ENCODE measurements around the gene CCL25. TPM values are rescaled to one million over a fixed set of nuclear protein-coding genes. Genes with fewer than 3 reads are reported as not detected.

Gene CCL25
- total and polyA plus RNA-seq, 2 of the 4 experiments (the other 2 are of a cell fraction), result not detected

DNA sequence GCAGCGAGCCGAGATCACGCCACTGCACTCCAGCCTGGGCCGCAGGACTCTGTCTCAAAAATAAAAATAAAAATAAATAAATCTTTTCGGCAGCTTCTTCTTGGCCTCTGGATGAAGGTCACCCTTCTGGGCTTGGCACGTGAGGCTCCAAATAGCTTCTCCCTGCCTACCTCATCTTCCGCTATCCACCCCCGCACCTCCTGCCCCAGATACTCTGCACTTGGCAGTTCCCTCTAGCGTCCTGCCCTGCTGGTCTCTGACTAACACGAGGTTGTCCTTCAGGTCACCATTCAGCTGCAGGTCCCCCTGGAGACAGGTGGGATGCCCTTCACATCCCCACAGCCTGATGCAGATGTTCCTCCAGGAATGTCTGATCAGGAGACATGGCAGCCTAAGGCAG lies 8.5 kb upstream of the CCL25 start:
- ChIA-PET POLR2A (ENCODE audit: unreplicated experiment) (no interaction called here), CTCF (no interaction called here)
- Histone ChIP-seq H3K4ac (ENCODE audit: low read depth, low read length) (no peak overlapping the region), H3K9me3 (ENCODE audit: control insufficient read depth, insufficient read depth, low read length) (no peaks in the 10 kb centered on the region), H3K4me2 (ENCODE audit: low read depth, low read length) (no peak overlapping the region), H2BK5ac (ENCODE audit: low read depth, low read length, poor library complexity, severe bottlenecking) (no peak overlapping the region), H3K27ac (ENCODE audit: insufficient read depth, low read length) (no peak overlapping the region), H4K5ac (ENCODE audit: low read depth, low read length) (no peak overlapping the region), H2BK120ac (ENCODE audit: low read depth, low read length) (no peak overlapping the region), H2BK20ac (ENCODE audit: low read depth, low read length) (no peak overlapping the region), H4K8ac (ENCODE audit: low read depth in 2 of 2, low read length in 2 of 2) (no peak overlapping the region), H3K18ac (ENCODE audit: low read depth, low read length) (no peak overlapping the region), H3K79me1 (ENCODE audit: low read depth in 1 of 2, low read length in 2 of 2) (no peaks in the 10 kb centered on the region), H3K27me3 (ENCODE audit: control insufficient read depth, insufficient read depth, low read length) (peaks cover 6% of the 10 kb centered on the region; the same call in 1 of the 2 replicates), H3K56ac (ENCODE audit: extremely low read depth, insufficient read depth, low read length) (no peak overlapping the region), H4K91ac (ENCODE audit: insufficient read depth, low read depth, low read length) (no peak overlapping the region), H2AK5ac (ENCODE audit: low read depth, low read length) (no peak overlapping the region), H2BK15ac (ENCODE audit: low read depth, low read length) (no peak overlapping the region), H3K4me3 (ENCODE audit: insufficient read depth, low read depth, low read length) (no peak overlapping the region), H3K9ac (ENCODE audit: low read depth, low read length) (no peak overlapping the region), H3K9me1 (ENCODE audit: insufficient read depth, low read length) (no peaks in the 10 kb centered on the region), H4K20me1 (ENCODE audit: insufficient read depth, low read length) (no peaks in the 10 kb centered on the region), H2AK9ac (replicated peaks; ENCODE audit: low read depth, low read length, poor library complexity) (no peak overlapping the region), H3K23ac (ENCODE audit: low read depth, low read length) (no peak overlapping the region), H3K14ac (replicated peaks; ENCODE audit: low read depth, low read length) (no peak overlapping the region), H2AFZ (replicated peaks; ENCODE audit: low read length, poor library complexity) (no peak overlapping the region), H3K4me1 (ENCODE audit: control insufficient read depth, insufficient read depth, low read length) (no peaks in the 10 kb centered on the region), H3K36me3 (ENCODE audit: control insufficient read depth, insufficient read depth, low read length) (no peaks in the 10 kb centered on the region)
- intact Hi-C loops (cut with micrococcal nuclease), result no loop called here
- ATAC-seq (ENCODE audit: low read depth) (no peak), DNase-seq (no peak)
- BruUV-seq (replicated peaks), result no TSS peak
- WGBS, 2 experiments (ENCODE audit: extremely low coverage in 2 of 2, insufficient read length in 1 of 2), result 63% methylated on average over 3 of the region's 10 CpGs; no CpG with 5 or more reads in 1 of the 2 experiments
- dilution Hi-C loops (cut with HindIII; ENCODE audit: low sequenced_read_pairs, unreplicated experiment), result no loop called here
- TF ChIP-seq RFX5 (IDR thresholded peaks at IDR 0.05; ENCODE audit: low read depth, low read length), result no peak
- TF ChIP-seq POLR2A (IDR thresholded peaks at IDR 0.05; ENCODE audit: low read depth, low read length), result no peak
- no peak for TF ChIP-seq CEBPB (IDR thresholded peaks at IDR 0.05; ENCODE audit: low read depth, low read length)
- TF ChIP-seq MXI1 (IDR thresholded peaks at IDR 0.05; ENCODE audit: borderline replicate concordance, low read depth, low read length), result no peak
- TF ChIP-seq CTCF (conservative IDR thresholded peaks at IDR 0.05; ENCODE audit: low read depth, low read length), result no peak
- TF ChIP-seq, protein P1, sequence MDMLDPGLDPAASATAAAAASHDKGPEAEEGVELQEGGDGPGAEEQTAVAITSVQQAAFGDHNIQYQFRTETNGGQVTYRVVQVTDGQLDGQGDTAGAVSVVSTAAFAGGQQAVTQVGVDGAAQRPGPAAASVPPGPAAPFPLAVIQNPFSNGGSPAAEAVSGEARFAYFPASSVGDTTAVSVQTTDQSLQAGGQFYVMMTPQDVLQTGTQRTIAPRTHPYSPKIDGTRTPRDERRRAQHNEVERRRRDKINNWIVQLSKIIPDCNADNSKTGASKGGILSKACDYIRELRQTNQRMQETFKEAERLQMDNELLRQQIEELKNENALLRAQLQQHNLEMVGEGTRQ (IDR thresholded peaks at IDR 0.05; ENCODE audit: low read depth, low read length), result no peak
- TF ChIP-seq RAD21 (IDR thresholded peaks at IDR 0.05; ENCODE audit: low read length), result no peak
- no peak for TF ChIP-seq BHLHE40 (IDR thresholded peaks at IDR 0.05; ENCODE audit: low read depth, low read length)
- TF ChIP-seq NFE2L2 (IDR thresholded peaks at IDR 0.05; ENCODE audit: low read depth, low read length), result no peak
- no peak for TF ChIP-seq RCOR1 (IDR thresholded peaks at IDR 0.05; ENCODE audit: insufficient replicate concordance, low read length)
- in situ Hi-C loops (cut with MboI; ENCODE audit: low sequenced_read_pairs), result no loop called here
